ENCODE measurements around the gene MAG.

GRCh38 chr19:35350591-35350990, 58.6 kb downstream of the MAG start:
- no peak for TF ChIP-seq NCOA1 (IDR thresholded peaks at IDR 0.05; ENCODE audit: low read depth)
- TF ChIP-seq USF1 (CRISPR knock-in tag; IDR thresholded peaks at IDR 0.05) = no peak
- TF ChIP-seq CTCF (IDR thresholded peaks at IDR 0.05 in 2 of 3, conservative IDR thresholded peaks at IDR 0.05 in 1 of 3; ENCODE audit: insufficient read depth in 2 of 3, low read depth in 1 of 3, low read length in 3 of 3) = no peak
- TF ChIP-seq GTF3C2 (IDR thresholded peaks at IDR 0.05; ENCODE audit: borderline replicate concordance, extremely low read depth, insufficient read length) = no peak
- TF ChIP-seq HCFC1 (IDR thresholded peaks at IDR 0.05; ENCODE audit: low read depth, low read length) = no peak
- no peak for TF ChIP-seq RNF2 (IDR thresholded peaks at IDR 0.05)
- no peak for TF ChIP-seq RAD51 (IDR thresholded peaks at IDR 0.05; ENCODE audit: borderline replicate concordance, low read depth)
- no peak for TF ChIP-seq ZNF239 (CRISPR knock-in tag; IDR thresholded peaks at IDR 0.05)
- TF ChIP-seq LARP7 (IDR thresholded peaks at IDR 0.05) = no peak
- TF ChIP-seq SP1 (CRISPR knock-in tag; IDR thresholded peaks at IDR 0.05) = no peak
- TF ChIP-seq PHF21A (IDR thresholded peaks at IDR 0.05; ENCODE audit: borderline replicate concordance, low read depth) = no peak
- TF ChIP-seq EP300 (IDR thresholded peaks at IDR 0.05; ENCODE audit: low read length) = no peak

Measured in K562 (cell line).